ENCODE measurements around the gene PATZ1. TPM values are rescaled to one million over a fixed set of nuclear protein-coding genes. Genes with fewer than 3 reads are reported as not detected.

Gene PATZ1
- total RNA-seq, 4 donors from 2014 or later = 27.1 to 33.5 (median 31.3) TPM

DNA sequence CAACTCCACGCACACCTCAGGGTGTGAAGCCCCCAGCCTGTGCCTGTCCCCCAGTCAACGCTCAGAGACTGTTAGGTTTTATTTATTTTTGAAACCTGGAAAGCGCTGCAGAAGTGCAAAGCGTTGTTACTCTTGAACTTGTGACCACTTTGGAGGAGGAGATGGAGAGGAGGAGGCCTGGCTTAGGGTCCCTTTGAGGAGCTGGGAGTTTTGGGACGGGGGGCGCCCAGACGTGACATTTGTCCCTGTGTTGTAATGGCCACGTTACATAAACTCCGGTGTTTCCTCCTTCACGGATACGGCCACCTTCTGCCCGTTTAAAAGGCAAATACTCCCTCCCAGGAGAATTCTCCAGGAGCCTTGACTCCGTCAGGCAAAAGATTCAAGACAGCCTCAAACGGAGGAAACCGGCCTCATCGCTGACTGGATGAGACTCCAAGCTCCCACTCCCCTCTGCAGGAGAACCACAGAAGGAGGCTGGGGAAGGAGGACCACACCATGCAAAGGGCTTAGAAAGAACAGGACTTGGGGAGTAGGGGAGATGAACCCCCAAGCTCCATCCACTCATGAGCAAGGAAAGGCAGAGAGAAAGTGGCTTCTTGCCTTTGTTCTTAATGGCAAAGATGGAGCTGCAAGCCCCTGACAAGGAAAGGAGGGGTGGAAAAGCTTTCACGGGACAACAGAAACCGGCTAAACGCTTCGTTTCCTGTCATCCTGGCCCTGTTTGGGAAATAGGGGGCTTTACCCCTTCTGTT lies 54.5 kb downstream of the PATZ1 start:
- H3K9me3 ChIP-seq = no peaks in the 10 kb centered on the region
- TF ChIP-seq EP300 (IDR thresholded peaks at IDR 0.05) (no peak), POLR2A (IDR thresholded peaks at IDR 0.05) (no peak)
- TF ChIP-seq, protein P1, sequence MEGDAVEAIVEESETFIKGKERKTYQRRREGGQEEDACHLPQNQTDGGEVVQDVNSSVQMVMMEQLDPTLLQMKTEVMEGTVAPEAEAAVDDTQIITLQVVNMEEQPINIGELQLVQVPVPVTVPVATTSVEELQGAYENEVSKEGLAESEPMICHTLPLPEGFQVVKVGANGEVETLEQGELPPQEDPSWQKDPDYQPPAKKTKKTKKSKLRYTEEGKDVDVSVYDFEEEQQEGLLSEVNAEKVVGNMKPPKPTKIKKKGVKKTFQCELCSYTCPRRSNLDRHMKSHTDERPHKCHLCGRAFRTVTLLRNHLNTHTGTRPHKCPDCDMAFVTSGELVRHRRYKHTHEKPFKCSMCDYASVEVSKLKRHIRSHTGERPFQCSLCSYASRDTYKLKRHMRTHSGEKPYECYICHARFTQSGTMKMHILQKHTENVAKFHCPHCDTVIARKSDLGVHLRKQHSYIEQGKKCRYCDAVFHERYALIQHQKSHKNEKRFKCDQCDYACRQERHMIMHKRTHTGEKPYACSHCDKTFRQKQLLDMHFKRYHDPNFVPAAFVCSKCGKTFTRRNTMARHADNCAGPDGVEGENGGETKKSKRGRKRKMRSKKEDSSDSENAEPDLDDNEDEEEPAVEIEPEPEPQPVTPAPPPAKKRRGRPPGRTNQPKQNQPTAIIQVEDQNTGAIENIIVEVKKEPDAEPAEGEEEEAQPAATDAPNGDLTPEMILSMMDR (IDR thresholded peaks at IDR 0.05) = no peak
- DNase-seq (ENCODE audit: low spot score in 2 of 2) = peak in 1 of 2 donors; percentile 30
- H3K27ac ChIP-seq = peak overlapping the region; percentile 92 to 99 (median 98)
- WGBS, 2 donors = 0 to 1% methylated on average over 20 of the region's 20 CpGs
- peaks cover 0 to 73% (median 55%) of the 10 kb centered on the region in 4 donors for H3K4me1 ChIP-seq
- peak overlapping the region; percentile 53 to 96 (median 84) for H3K4me3 ChIP-seq
- no peaks in the 10 kb centered on the region for H3K27me3 ChIP-seq
- peaks cover 0 to 28% (median 20%) of the 10 kb centered on the region in 3 donors for H3K36me3 ChIP-seq

DNA sequence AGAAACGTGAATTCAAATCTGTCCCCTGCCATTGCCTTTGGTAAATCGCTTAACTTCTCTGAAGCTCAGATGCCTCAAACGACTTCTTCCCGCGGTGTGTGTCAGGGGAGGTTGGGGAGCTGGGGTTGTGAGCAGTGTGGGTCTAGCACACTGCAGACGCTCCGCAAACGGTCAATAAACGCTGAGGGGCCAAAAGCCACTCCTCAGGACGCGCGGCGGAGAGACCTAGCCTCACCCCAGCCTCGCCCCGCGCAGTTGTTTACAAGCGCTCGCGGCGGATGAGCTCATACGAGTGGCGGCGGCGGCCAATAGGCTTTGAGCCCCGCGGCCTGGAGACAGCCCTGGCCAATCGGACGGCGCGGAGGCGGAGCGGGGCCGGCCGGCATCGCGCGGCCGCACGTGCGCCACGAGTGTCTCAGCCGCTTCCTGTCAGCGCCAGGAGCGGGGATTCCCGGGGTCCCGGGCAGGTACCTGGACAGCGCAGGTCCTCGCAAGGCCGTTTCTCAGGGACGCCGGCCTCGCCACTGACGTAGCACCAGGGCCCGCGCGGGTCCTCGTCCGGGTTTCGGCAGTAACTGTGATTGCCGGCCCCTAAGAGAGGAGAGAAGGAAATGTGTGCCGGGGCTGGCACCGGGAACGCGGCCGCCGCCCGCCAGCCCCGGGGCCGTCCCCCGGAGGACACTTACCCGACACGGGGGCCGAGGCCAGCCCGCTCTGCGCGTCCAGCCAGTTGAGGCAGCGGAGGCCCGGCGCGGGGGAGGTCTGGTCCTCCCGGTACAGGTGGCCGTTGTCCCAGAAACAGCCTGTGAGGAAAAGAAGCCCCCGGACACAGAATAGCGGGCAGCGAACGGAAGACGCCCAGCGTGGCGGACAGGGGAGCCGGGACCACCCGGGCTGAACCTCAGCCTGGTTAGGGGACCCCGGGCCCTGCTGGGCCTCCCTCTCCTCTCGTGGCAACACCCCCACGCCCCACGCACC lies 55.4 kb downstream of the PATZ1 start:
- peak; percentile 95 to 98 for TF ChIP-seq POLR2A (IDR thresholded peaks at IDR 0.05)
- TF ChIP-seq, protein P1 (IDR thresholded peaks at IDR 0.05) = peak in 2 of 5 experiments; percentile 28 to 50
- peak; percentile 22 to 99 for TF ChIP-seq EP300 (IDR thresholded peaks at IDR 0.05)
- H3K27me3 ChIP-seq = no peaks in the 10 kb centered on the region
- 1 to 2% methylated on average over 24 to 65 of the region's 95 CpGs for WGBS, 2 donors
- peak overlapping the region; percentile 53 to 96 (median 84) for H3K4me3 ChIP-seq
- H3K36me3 ChIP-seq = peaks cover 0 to 37% (median 20%) of the 10 kb centered on the region in 3 donors
- H3K9me3 ChIP-seq = no peaks in the 10 kb centered on the region
- peaks cover 0 to 73% (median 54%) of the 10 kb centered on the region in 4 donors for H3K4me1 ChIP-seq
- peak overlapping the region; percentile 92 to 99 (median 98) for H3K27ac ChIP-seq
- DNase-seq (ENCODE audit: low spot score in 2 of 2) = peak; percentile 92 to 96

DNA sequence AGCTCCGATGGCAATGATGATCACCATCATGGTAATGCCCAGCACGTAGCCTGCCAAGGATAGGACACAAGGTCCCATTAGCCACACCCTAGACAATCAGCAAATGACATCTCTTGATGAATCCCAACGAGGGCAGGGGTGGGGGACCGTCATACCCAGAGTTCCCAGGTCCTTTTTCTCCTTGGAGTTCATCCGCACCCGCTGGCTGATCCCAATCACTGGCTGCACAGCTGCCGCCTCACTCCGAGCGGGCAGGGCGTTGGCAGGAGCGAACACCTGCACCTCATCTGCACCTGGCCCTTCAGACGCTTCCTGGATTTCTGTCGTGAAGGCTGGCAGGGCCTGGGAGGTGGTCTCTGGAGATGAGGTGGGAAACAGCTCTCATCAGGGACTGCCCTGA lies 56.8 kb downstream of the PATZ1 start:
- peaks cover 0 to 51% (median 20%) of the 10 kb centered on the region in 3 donors for H3K36me3 ChIP-seq
- peaks cover 0 to 78% (median 60%) of the 10 kb centered on the region in 4 donors for H3K4me1 ChIP-seq
- 87 to 94% methylated on average over 13 of the region's 13 CpGs for WGBS, 2 donors
- no peak for DNase-seq (ENCODE audit: low spot score in 2 of 2)
- H3K27me3 ChIP-seq = no peaks in the 10 kb centered on the region
- H3K9me3 ChIP-seq = no peaks in the 10 kb centered on the region
- H3K4me3 ChIP-seq = peak overlapping the region in 2 of 4 donors; percentile 80 to 89
- TF ChIP-seq EP300 (IDR thresholded peaks at IDR 0.05) = no peak
- TF ChIP-seq, protein P1 (IDR thresholded peaks at IDR 0.05) = no peak
- no peak for TF ChIP-seq POLR2A (IDR thresholded peaks at IDR 0.05)
- H3K27ac ChIP-seq = peak overlapping the region; percentile 92 to 99 (median 98)

DNA sequence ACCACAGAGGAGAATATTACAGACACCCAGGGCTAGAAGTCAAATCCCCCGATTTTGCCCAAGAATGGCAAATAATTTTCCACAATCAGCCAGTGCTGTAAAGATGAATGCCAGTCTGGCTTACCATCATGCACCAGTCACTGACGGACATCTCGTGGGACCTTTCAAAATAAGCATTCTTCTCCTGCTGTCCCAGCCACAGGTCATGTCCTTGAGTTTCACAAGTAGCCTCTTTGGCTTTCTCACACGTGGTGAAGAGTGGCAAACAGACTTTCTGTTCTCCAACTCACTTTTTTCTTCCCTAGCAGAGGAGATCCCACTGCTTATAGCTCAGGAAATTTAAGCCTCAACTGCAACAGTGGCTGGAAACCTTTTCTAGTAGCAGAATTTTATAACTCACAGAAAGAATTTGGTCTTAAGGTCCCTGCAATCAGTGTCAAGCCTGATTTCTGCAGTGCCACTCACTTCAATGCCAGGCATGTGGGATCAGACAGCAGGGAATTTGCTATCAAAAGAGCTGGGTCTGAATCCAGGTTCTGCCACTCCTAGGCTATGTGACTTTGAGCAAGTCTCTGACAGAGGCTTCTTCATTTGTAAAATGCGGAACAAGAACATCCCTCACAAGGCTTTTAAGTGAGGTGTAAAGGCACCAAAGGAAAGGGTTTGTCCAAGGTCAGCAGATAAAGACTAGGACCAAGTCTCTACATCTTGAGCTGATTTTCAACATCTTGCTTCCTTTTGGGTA lies 57.5 kb downstream of the PATZ1 start:
- TF ChIP-seq, protein P1 (IDR thresholded peaks at IDR 0.05) = no peak
- peak in 1 of 2 donors; percentile 14 for TF ChIP-seq EP300 (IDR thresholded peaks at IDR 0.05)
- no peaks in the 10 kb centered on the region for H3K9me3 ChIP-seq
- H3K27me3 ChIP-seq = no peaks in the 10 kb centered on the region
- H3K36me3 ChIP-seq = peaks cover 0 to 58% (median 27%) of the 10 kb centered on the region in 3 donors
- peak overlapping the region in 1 of 4 donors; percentile 80 for H3K4me3 ChIP-seq
- peaks cover 0 to 78% (median 61%) of the 10 kb centered on the region in 4 donors for H3K4me1 ChIP-seq
- peak overlapping the region; percentile 92 to 99 (median 98) for H3K27ac ChIP-seq
- 46 to 49% methylated on average over 5 of the region's 5 CpGs for WGBS, 2 donors
- DNase-seq (ENCODE audit: low spot score in 2 of 2) = no peak

Measured in tibial nerve (tissue), 4 donors.